ENCODE data around the gene TMPRSS11A.

DNA sequence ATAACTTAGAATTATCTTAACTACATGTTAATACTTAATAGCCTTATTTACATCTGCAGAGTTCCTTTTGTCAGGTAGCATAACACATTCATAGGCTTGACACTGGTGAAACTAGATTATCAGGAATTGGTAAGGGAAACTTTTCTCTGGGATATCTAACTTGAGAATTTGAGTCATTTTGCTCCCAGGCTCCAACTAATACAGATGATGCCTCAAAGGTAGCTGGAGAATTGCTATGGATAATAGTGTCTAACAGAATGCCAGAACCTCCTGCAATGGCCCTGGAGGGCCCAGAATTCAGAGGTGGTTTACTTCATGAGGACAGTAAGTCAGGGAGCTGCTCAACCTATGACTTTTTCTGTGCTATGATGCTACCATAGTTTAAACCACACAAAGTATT lies 65.6 kb downstream of the TMPRSS11A start:
- TF ChIP-seq, protein P1, sequence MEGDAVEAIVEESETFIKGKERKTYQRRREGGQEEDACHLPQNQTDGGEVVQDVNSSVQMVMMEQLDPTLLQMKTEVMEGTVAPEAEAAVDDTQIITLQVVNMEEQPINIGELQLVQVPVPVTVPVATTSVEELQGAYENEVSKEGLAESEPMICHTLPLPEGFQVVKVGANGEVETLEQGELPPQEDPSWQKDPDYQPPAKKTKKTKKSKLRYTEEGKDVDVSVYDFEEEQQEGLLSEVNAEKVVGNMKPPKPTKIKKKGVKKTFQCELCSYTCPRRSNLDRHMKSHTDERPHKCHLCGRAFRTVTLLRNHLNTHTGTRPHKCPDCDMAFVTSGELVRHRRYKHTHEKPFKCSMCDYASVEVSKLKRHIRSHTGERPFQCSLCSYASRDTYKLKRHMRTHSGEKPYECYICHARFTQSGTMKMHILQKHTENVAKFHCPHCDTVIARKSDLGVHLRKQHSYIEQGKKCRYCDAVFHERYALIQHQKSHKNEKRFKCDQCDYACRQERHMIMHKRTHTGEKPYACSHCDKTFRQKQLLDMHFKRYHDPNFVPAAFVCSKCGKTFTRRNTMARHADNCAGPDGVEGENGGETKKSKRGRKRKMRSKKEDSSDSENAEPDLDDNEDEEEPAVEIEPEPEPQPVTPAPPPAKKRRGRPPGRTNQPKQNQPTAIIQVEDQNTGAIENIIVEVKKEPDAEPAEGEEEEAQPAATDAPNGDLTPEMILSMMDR (IDR thresholded peaks at IDR 0.05; ENCODE audit: low read depth, low read length, poor library complexity, severe bottlenecking), result no peak
- TF ChIP-seq EZH2phosphoT487 (IDR thresholded peaks at IDR 0.05; ENCODE audit: borderline replicate concordance, low read length), result no peak
